ENCODE data around the gene FRMD4A.
"Not testable (repeated sequence)": the region's sequence is repeated elsewhere in the genome, so short reads cannot be mapped to it uniquely, and the experiment has no call there.

The FRMD4A gene

DNA sequence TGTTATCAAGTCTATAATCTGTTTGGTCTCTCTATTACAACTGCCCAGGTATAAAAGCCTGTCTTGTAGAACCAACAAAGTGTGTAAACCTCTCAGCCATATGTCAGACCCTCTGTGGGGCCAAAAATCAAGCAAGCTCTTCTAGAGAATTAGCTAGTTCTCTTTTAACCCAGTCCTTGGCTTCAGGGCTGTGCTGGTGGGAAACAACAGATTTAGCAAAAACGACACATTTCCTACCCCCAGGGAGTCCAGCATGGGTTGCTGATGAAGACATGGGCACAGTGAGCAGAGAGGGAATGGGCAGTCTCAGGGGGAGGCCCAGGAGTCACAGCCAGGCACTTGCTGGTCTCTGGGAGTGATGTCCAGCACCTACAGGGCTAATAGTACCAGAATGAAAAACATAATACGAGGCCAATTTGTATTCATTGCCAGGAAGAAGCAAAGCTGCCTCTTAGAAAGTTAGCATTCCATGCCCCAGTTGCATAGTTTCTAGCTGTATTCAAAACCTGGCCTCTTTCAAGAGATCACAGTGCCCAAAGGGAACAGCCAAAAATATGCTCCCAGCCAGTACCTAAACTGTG lies 80.1 kb downstream of the FRMD4A start:
- Mint-ChIP-seq H3K4me1 (ENCODE audit: low read depth) (no peaks in the 10 kb centered on the region), H3K36me3 (ENCODE audit: low read depth) (no peaks in the 10 kb centered on the region), H3K27ac (no peak overlapping the region), H3K27me3 (ENCODE audit: low read depth) (peaks cover 9% of the 10 kb centered on the region), H3K4me3 (no peak overlapping the region), H3K9me3 (no peaks in the 10 kb centered on the region)

- peaks cover 4% of the 10 kb centered on the region for H3K27me3 Mint-ChIP-seq (ENCODE audit: low read depth)
- no peaks in the 10 kb centered on the region for H3K9me3 Mint-ChIP-seq
- no peak overlapping the region for H3K27ac Mint-ChIP-seq
- H3K4me1 Mint-ChIP-seq (ENCODE audit: low read depth), result no peaks in the 10 kb centered on the region
- H3K36me3 Mint-ChIP-seq (ENCODE audit: low read depth), result no peaks in the 10 kb centered on the region
- H3K4me3 Mint-ChIP-seq, result no peak overlapping the region
These were observed 83.2 kb downstream of the FRMD4A start for GRCh38 chr10:14247377-14248116.

DNA sequence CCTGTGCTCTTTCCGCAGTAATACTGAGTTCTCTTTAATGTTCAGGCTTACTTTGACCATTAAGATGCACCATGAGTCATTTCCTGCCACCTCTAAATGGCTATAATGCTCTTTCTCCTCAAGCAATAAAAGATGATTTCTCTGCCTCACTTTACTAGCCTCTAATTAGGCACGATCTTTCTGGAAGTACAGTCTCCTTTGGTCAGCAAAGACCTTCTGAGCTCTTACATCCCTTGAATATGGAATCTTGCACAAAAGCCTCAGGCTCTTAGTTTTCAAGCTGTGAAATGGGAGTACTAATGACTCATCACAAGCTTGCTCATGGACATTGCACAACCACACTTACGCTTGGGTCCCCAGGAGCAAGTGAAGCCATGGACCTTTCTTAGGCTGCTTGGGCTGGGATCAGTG lies 85.9 kb downstream of the FRMD4A start:
- Mint-ChIP-seq H3K36me3 (ENCODE audit: low read depth) (no peaks in the 10 kb centered on the region), H3K27ac (no peak overlapping the region), H3K27me3 (ENCODE audit: low read depth) (peaks cover 9% of the 10 kb centered on the region), H3K4me3 (no peak overlapping the region), H3K4me1 (ENCODE audit: low read depth) (no peaks in the 10 kb centered on the region), H3K9me3 (no peaks in the 10 kb centered on the region)

GRCh38 chr10:14244147-14244546 lies 86.6 kb downstream of the FRMD4A start:
- Mint-ChIP-seq H3K4me3 (no peak overlapping the region), H3K27ac (no peak overlapping the region), H3K27me3 (ENCODE audit: low read depth) (peaks cover 9% of the 10 kb centered on the region), H3K4me1 (ENCODE audit: low read depth) (no peaks in the 10 kb centered on the region), H3K9me3 (no peaks in the 10 kb centered on the region), H3K36me3 (ENCODE audit: low read depth) (no peaks in the 10 kb centered on the region)

- Mint-ChIP-seq H3K4me1 (ENCODE audit: low read depth) (no peaks in the 10 kb centered on the region), H3K27ac (no peak overlapping the region), H3K9me3 (no peaks in the 10 kb centered on the region), H3K27me3 (ENCODE audit: low read depth) (peaks cover 9% of the 10 kb centered on the region), H3K36me3 (ENCODE audit: low read depth) (no peaks in the 10 kb centered on the region), H3K4me3 (no peak overlapping the region)
These were observed 87.5 kb downstream of the FRMD4A start for GRCh38 chr10:14243221-14243620.

DNA sequence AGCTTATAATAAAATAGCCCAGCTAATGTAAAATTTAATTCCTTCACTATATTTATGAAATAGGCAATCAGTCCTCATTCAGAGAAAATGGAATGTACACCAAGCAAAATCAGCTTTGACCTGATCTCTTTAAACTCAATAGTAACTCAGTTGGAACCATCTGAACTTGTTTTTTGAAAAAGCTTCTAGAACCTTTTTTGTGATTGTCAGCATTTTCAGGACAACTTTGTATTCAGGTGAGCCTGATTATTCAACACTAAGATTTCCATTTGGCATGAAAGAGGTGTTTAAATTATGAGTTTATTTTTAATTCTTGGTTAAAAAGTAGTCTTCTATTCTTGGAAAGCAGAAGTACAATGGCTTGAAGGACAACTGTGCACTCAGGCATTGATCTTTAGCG lies 89.5 kb downstream of the FRMD4A start:
- no peak overlapping the region for H3K27ac Mint-ChIP-seq
- H3K4me3 Mint-ChIP-seq, result no peak overlapping the region
- no peaks in the 10 kb centered on the region for H3K9me3 Mint-ChIP-seq
- no peaks in the 10 kb centered on the region for H3K4me1 Mint-ChIP-seq (ENCODE audit: low read depth)
- H3K36me3 Mint-ChIP-seq (ENCODE audit: low read depth), result no peaks in the 10 kb centered on the region
- peaks cover 9% of the 10 kb centered on the region for H3K27me3 Mint-ChIP-seq (ENCODE audit: low read depth)

- Mint-ChIP-seq H3K4me1 (ENCODE audit: low read depth) (no peaks in the 10 kb centered on the region), H3K36me3 (ENCODE audit: low read depth) (no peaks in the 10 kb centered on the region), H3K4me3 (no peak overlapping the region), H3K9me3 (no peaks in the 10 kb centered on the region), H3K27ac (no peak overlapping the region), H3K27me3 (ENCODE audit: low read depth) (peaks cover 9% of the 10 kb centered on the region)
These were observed 90.2 kb downstream of the FRMD4A start for GRCh38 chr10:14240253-14241189.

DNA sequence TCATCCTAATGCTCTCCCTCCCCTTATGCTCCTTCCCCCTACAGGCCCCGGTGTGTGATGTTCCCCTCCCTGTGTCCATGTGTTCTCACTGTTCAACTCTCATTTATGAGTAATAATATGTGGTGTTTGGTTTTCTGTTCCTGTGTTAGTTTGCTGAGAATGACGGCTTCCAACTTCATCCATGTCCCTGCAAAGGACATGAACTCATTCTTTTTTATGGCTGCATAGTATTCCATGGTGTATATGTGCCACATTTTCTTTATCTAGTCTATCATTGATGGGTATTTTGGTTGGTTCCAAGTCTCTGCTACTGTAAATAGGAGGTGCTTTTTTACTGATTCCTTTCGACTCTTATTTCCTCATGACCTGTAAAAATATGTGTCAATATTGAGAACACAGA lies 92.1 kb downstream of the FRMD4A start:
- not testable (repeated sequence) for H3K27me3 Mint-ChIP-seq (ENCODE audit: low read depth); H3K9me3 Mint-ChIP-seq; H3K4me1 Mint-ChIP-seq (ENCODE audit: low read depth); H3K36me3 Mint-ChIP-seq (ENCODE audit: low read depth); H3K4me3 Mint-ChIP-seq; H3K27ac Mint-ChIP-seq

GRCh38 chr10:14236341-14236740 lies 94.4 kb downstream of the FRMD4A start:
- H3K27me3 Mint-ChIP-seq (ENCODE audit: low read depth), result peaks cover 10% of the 10 kb centered on the region
- no peak overlapping the region for H3K4me3 Mint-ChIP-seq
- H3K36me3 Mint-ChIP-seq (ENCODE audit: low read depth), result no peaks in the 10 kb centered on the region
- H3K27ac Mint-ChIP-seq, result no peak overlapping the region
- no peaks in the 10 kb centered on the region for H3K9me3 Mint-ChIP-seq
- no peaks in the 10 kb centered on the region for H3K4me1 Mint-ChIP-seq (ENCODE audit: low read depth)

- no peak overlapping the region for H3K4me3 Mint-ChIP-seq
- no peaks in the 10 kb centered on the region for H3K9me3 Mint-ChIP-seq
- peaks cover 12% of the 10 kb centered on the region for H3K27me3 Mint-ChIP-seq (ENCODE audit: low read depth)
- H3K4me1 Mint-ChIP-seq (ENCODE audit: low read depth), result no peaks in the 10 kb centered on the region
- no peaks in the 10 kb centered on the region for H3K36me3 Mint-ChIP-seq (ENCODE audit: low read depth)
- H3K27ac Mint-ChIP-seq, result no peak overlapping the region
These were observed 95.0 kb downstream of the FRMD4A start for GRCh38 chr10:14235566-14236195.

DNA sequence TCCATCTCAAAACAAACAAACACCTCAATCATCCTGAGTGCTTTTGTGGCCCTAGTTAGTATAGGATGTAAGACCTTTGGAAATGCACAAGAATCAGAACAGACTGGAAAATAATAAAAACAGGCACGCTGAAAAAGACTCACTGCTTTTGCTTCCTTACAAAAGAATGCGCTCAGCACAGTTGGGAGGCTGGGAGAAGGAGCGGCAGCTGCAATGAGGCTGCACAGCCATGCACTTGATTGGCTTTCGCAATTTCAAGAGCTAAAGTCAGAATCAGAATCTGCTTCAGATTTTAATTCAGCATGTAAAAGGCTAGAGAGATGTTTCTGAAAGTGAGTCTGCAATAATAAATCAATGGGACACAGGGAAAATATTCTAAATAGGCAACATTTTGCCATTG lies 97.2 kb downstream of the FRMD4A start:
- Mint-ChIP-seq H3K4me3 (no peak overlapping the region), H3K36me3 (ENCODE audit: low read depth) (no peaks in the 10 kb centered on the region), H3K9me3 (no peaks in the 10 kb centered on the region), H3K4me1 (ENCODE audit: low read depth) (no peaks in the 10 kb centered on the region), H3K27ac (no peak overlapping the region), H3K27me3 (ENCODE audit: low read depth) (peaks cover 13% of the 10 kb centered on the region)

DNA sequence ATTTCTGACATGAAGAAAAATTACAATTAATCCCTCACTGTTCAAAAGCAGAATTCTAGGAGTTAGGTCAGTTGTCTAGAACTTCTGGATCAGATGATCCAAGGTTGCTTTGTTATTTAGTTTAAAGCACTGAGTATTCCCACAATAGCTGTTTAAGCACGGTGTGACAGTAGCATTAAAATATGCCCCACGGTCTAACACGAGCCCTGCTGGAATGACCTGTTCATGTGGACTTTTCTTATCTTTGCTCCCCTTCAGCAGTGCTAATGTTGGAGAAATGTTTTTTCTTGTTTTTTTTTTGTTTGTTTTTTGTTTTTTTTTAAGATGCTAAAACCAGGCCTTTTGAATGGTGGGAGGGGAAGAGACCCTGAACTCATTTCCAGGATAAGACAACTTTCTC lies 101.9 kb downstream of the FRMD4A start:
- H3K4me1 Mint-ChIP-seq (ENCODE audit: low read depth); H3K36me3 Mint-ChIP-seq (ENCODE audit: low read depth); H3K4me3 Mint-ChIP-seq; H3K9me3 Mint-ChIP-seq; H3K27ac Mint-ChIP-seq: not testable (repeated sequence)
- peaks cover 17% of the 10 kb centered on the region for H3K27me3 Mint-ChIP-seq (ENCODE audit: low read depth)

GRCh38 chr10:14225379-14225778 lies 105.3 kb downstream of the FRMD4A start:
- Mint-ChIP-seq H3K4me3 (no peak overlapping the region), H3K27ac (no peak overlapping the region), H3K27me3 (ENCODE audit: low read depth) (peaks cover 7% of the 10 kb centered on the region), H3K36me3 (ENCODE audit: low read depth) (no peaks in the 10 kb centered on the region), H3K4me1 (ENCODE audit: low read depth) (no peaks in the 10 kb centered on the region), H3K9me3 (no peaks in the 10 kb centered on the region)

DNA sequence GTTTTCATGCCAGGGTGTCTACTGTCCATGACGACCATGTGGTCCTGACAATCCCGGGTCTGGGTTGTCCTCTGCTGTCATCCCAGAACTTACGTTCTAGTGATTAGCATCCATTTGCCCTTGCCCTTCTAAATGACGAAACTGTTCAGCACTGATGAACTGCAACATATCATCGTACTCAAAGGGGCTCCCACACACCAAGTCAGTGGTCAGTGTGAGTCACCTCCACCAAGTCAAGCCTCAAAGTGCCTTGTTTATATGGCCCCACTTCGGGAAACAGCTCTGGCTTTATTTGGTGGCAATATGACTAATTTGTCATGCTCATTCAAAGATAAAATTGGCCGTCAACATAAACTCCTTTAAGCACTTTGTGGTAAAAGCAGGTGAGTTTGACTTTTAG lies 110.7 kb downstream of the FRMD4A start:
- no peaks in the 10 kb centered on the region for H3K36me3 Mint-ChIP-seq (ENCODE audit: low read depth)
- no peaks in the 10 kb centered on the region for H3K4me1 Mint-ChIP-seq (ENCODE audit: low read depth)
- H3K9me3 Mint-ChIP-seq, result no peaks in the 10 kb centered on the region
- H3K4me3 Mint-ChIP-seq, result no peak overlapping the region
- H3K27me3 Mint-ChIP-seq (ENCODE audit: low read depth), result peaks cover 13% of the 10 kb centered on the region
- no peak overlapping the region for H3K27ac Mint-ChIP-seq

All from T-helper 1 cell treated with Interleukin-12 subunit alpha and Interleukin-12 subunit beta and Interleukin-4 antibody, amounts not matched to agents 30 μg/mL and 1 μg/mL, for 36 hours (primary cell).